ENCODE measurements around the gene CIZ1.
A peak's percentile ranks its signal among the peaks of the same experiment; 100 is the strongest.
"Not testable (repeated sequence)": the region's sequence is repeated elsewhere in the genome, so short reads cannot be mapped to it uniquely, and the experiment has no call there.

CIZ1 gene

GRCh38 chr9:128191406-128192046 is at the start of gene CIZ1:
CIZ1 (minus strand) TSS chr9:128191572; CDS start chr9:128190857, 715 bp downstream.
- H3K4me1 ChIP-seq (ENCODE audit: control insufficient read depth, insufficient read depth, low read length) = 0 out of 2 replicates have a peak, but pooled peaks cover 4% of the 10 kb centered on the region
- H3K4me3 ChIP-seq (ENCODE audit: low read depth, low read length) = peak within 1 kb of the TSS; percentile 92
- peak within 1 kb of the TSS; percentile 58; the same call in 1 of the 2 replicates for H3K9ac ChIP-seq (ENCODE audit: low read depth, low read length)
- no peaks in the 10 kb centered on the region for H3K9me3 ChIP-seq (ENCODE audit: control insufficient read depth, insufficient read depth, low read length)
- no peaks in the 10 kb centered on the region for H3K27me3 ChIP-seq (ENCODE audit: control insufficient read depth, insufficient read depth, low read length)
- peaks cover 19% of the 10 kb centered on the region for H3K36me3 ChIP-seq (ENCODE audit: control insufficient read depth, insufficient read depth, low read length)
- H3K27ac ChIP-seq (ENCODE audit: low read depth, low read length) = peak within 1 kb of the TSS; percentile 12

- Histone ChIP-seq H3K9ac (ENCODE audit: low read depth, low read length) (no peak overlapping the region), H3K4me3 (ENCODE audit: low read depth, low read length) (no peak overlapping the region), H3K27me3 (ENCODE audit: control insufficient read depth, insufficient read depth, low read length) (no peaks in the 10 kb centered on the region), H3K4me1 (ENCODE audit: control insufficient read depth, insufficient read depth, low read length) (no peaks in the 10 kb centered on the region), H3K9me3 (ENCODE audit: control insufficient read depth, insufficient read depth, low read length) (no peaks in the 10 kb centered on the region), H3K27ac (ENCODE audit: low read depth, low read length) (no peak overlapping the region), H3K36me3 (ENCODE audit: control insufficient read depth, insufficient read depth, low read length) (peaks cover 4% of the 10 kb centered on the region; the same call in 1 of the 2 replicates)
Observed at GRCh38 chr9:128233817-128234406, 42.5 kb upstream of the CIZ1 start.

- peaks cover 4% of the 10 kb centered on the region; the same call in 1 of the 2 replicates for H3K36me3 ChIP-seq (ENCODE audit: control insufficient read depth, insufficient read depth, low read length)
- no peak overlapping the region for H3K9ac ChIP-seq (ENCODE audit: low read depth, low read length)
- H3K27ac ChIP-seq (ENCODE audit: low read depth, low read length) = no peak overlapping the region
- no peaks in the 10 kb centered on the region for H3K4me1 ChIP-seq (ENCODE audit: control insufficient read depth, insufficient read depth, low read length)
- H3K4me3 ChIP-seq (ENCODE audit: low read depth, low read length) = no peak overlapping the region
- no peaks in the 10 kb centered on the region for H3K9me3 ChIP-seq (ENCODE audit: control insufficient read depth, insufficient read depth, low read length)
- H3K27me3 ChIP-seq (ENCODE audit: control insufficient read depth, insufficient read depth, low read length) = no peaks in the 10 kb centered on the region
Observed at GRCh38 chr9:128232528-128233428, 41.4 kb upstream of the CIZ1 start.

GRCh38 chr9:128231638-128232527 is 40.5 kb upstream of the CIZ1 start:
- Histone ChIP-seq H3K9ac (ENCODE audit: low read depth, low read length) (no peak overlapping the region), H3K4me3 (ENCODE audit: low read depth, low read length) (no peak overlapping the region), H3K27ac (ENCODE audit: low read depth, low read length) (no peak overlapping the region), H3K27me3 (ENCODE audit: control insufficient read depth, insufficient read depth, low read length) (no peaks in the 10 kb centered on the region), H3K9me3 (ENCODE audit: control insufficient read depth, insufficient read depth, low read length) (no peaks in the 10 kb centered on the region), H3K4me1 (ENCODE audit: control insufficient read depth, insufficient read depth, low read length) (no peaks in the 10 kb centered on the region), H3K36me3 (ENCODE audit: control insufficient read depth, insufficient read depth, low read length) (peaks cover 3% of the 10 kb centered on the region; the same call in 1 of the 2 replicates)

- H3K9me3 ChIP-seq (ENCODE audit: control insufficient read depth, insufficient read depth, low read length); H3K4me3 ChIP-seq (ENCODE audit: low read depth, low read length); H3K27ac ChIP-seq (ENCODE audit: low read depth, low read length); H3K27me3 ChIP-seq (ENCODE audit: control insufficient read depth, insufficient read depth, low read length); H3K36me3 ChIP-seq (ENCODE audit: control insufficient read depth, insufficient read depth, low read length); H3K4me1 ChIP-seq (ENCODE audit: control insufficient read depth, insufficient read depth, low read length); H3K9ac ChIP-seq (ENCODE audit: low read depth, low read length): not testable (repeated sequence)
Observed at GRCh38 chr9:128230897-128231296, 39.5 kb upstream of the CIZ1 start.

- H3K9ac ChIP-seq (ENCODE audit: low read depth, low read length) = no peak overlapping the region
- H3K9me3 ChIP-seq (ENCODE audit: control insufficient read depth, insufficient read depth, low read length) = no peaks in the 10 kb centered on the region
- no peak overlapping the region for H3K27ac ChIP-seq (ENCODE audit: low read depth, low read length)
- no peaks in the 10 kb centered on the region for H3K27me3 ChIP-seq (ENCODE audit: control insufficient read depth, insufficient read depth, low read length)
- H3K36me3 ChIP-seq (ENCODE audit: control insufficient read depth, insufficient read depth, low read length) = peaks cover 18% of the 10 kb centered on the region
- no peaks in the 10 kb centered on the region for H3K4me1 ChIP-seq (ENCODE audit: control insufficient read depth, insufficient read depth, low read length)
- H3K4me3 ChIP-seq (ENCODE audit: low read depth, low read length) = no peak overlapping the region
Observed at GRCh38 chr9:128226412-128226801, 35.0 kb upstream of the CIZ1 start.

- Histone ChIP-seq H3K27ac (ENCODE audit: low read depth, low read length) (no peak overlapping the region), H3K9me3 (ENCODE audit: control insufficient read depth, insufficient read depth, low read length) (no peaks in the 10 kb centered on the region), H3K4me1 (ENCODE audit: control insufficient read depth, insufficient read depth, low read length) (no peaks in the 10 kb centered on the region), H3K9ac (ENCODE audit: low read depth, low read length) (no peak overlapping the region), H3K27me3 (ENCODE audit: control insufficient read depth, insufficient read depth, low read length) (no peaks in the 10 kb centered on the region), H3K36me3 (ENCODE audit: control insufficient read depth, insufficient read depth, low read length) (peaks cover 18% of the 10 kb centered on the region), H3K4me3 (ENCODE audit: low read depth, low read length) (no peak overlapping the region)
Observed at GRCh38 chr9:128225770-128226411, 34.5 kb upstream of the CIZ1 start.

- H3K9ac ChIP-seq (ENCODE audit: low read depth, low read length) = no peak overlapping the region
- no peaks in the 10 kb centered on the region for H3K9me3 ChIP-seq (ENCODE audit: control insufficient read depth, insufficient read depth, low read length)
- H3K27ac ChIP-seq (ENCODE audit: low read depth, low read length) = no peak overlapping the region
- H3K4me3 ChIP-seq (ENCODE audit: low read depth, low read length) = no peak overlapping the region
- H3K36me3 ChIP-seq (ENCODE audit: control insufficient read depth, insufficient read depth, low read length) = peaks cover 25% of the 10 kb centered on the region
- H3K4me1 ChIP-seq (ENCODE audit: control insufficient read depth, insufficient read depth, low read length) = no peaks in the 10 kb centered on the region
- no peaks in the 10 kb centered on the region for H3K27me3 ChIP-seq (ENCODE audit: control insufficient read depth, insufficient read depth, low read length)
Observed at GRCh38 chr9:128224877-128225276, 33.5 kb upstream of the CIZ1 start.

- no peak overlapping the region for H3K4me3 ChIP-seq (ENCODE audit: low read depth, low read length)
- H3K27ac ChIP-seq (ENCODE audit: low read depth, low read length) = no peak overlapping the region
- H3K36me3 ChIP-seq (ENCODE audit: control insufficient read depth, insufficient read depth, low read length) = peaks cover 27% of the 10 kb centered on the region
Observed at GRCh38 chr9:128222880-128223670, 31.7 kb upstream of the CIZ1 start.

More at GRCh38 chr9:128222880-128223670, 31.7 kb upstream of the CIZ1 start:
- Histone ChIP-seq H3K4me1 (ENCODE audit: control insufficient read depth, insufficient read depth, low read length) (peaks cover 4% of the 10 kb centered on the region; the same call in 1 of the 2 replicates), H3K9me3 (ENCODE audit: control insufficient read depth, insufficient read depth, low read length) (no peaks in the 10 kb centered on the region), H3K9ac (ENCODE audit: low read depth, low read length) (no peak overlapping the region), H3K27me3 (ENCODE audit: control insufficient read depth, insufficient read depth, low read length) (no peaks in the 10 kb centered on the region)
